Mesendoderm (in vitro differentiated cells): Measurements from ENCODE around the gene PIEZO2.
"Not testable (repeated sequence)": the region's sequence is repeated elsewhere in the genome, so short reads cannot be mapped to it uniquely, and the experiment has no call there.

Experiments used
- DNase-seq: peaks from one replicate; pipeline ENCODE4 v3.0.0; 2013
- H2AK5ac ChIP-seq: 2 replicates; pipeline ENCODE4 v1.6.1; 2013; ENCODE audit warnings: low read length, inconsistent platforms
- H2BK120ac ChIP-seq: 2 replicates; pipeline ENCODE4 v1.6.1; 2013; ENCODE audit warnings: low read depth, mild to moderate bottlenecking, low read length, moderate library complexity, mixed read lengths
- H2BK15ac ChIP-seq: replicated peaks from 2 replicates; pipeline ENCODE4 v1.6.1; 2013; ENCODE audit warnings: low read depth, mild to moderate bottlenecking, moderate library complexity
- H2BK5ac ChIP-seq: 2 replicates; pipeline ENCODE4 v1.6.1; 2013; ENCODE audit warnings: low read length, inconsistent platforms
- H3K18ac ChIP-seq: 2 replicates; pipeline ENCODE4 v1.6.1; 2013; ENCODE audit warnings: mild to moderate bottlenecking, low read length, mixed read lengths
- H3K23ac ChIP-seq: one replicate; pipeline ENCODE4 v1.6.1; 2013; ENCODE audit warnings: low read length
- H3K27ac ChIP-seq: 2 replicates; pipeline ENCODE4 v1.5.1; 2013; ENCODE audit warnings: low read depth, mild to moderate bottlenecking, inconsistent platforms, low read length, moderate library complexity
- H3K27me3 ChIP-seq: 2 replicates; pipeline ENCODE4 v1.6.1; 2013; ENCODE audit warnings: low read length, control low read depth, mild to moderate bottlenecking, inconsistent platforms; ENCODE audit not compliant: insufficient read depth, poor library complexity
- H3K36me3 ChIP-seq: 2 replicates; pipeline ENCODE4 v1.6.1; 2013; ENCODE audit warnings: low read length, inconsistent platforms; ENCODE audit not compliant: control insufficient read depth, insufficient read depth
- H3K4ac ChIP-seq: one replicate; pipeline ENCODE4 v1.6.1; 2013; ENCODE audit warnings: low read depth, mild to moderate bottlenecking, low read length, moderate library complexity
- H3K4me1 ChIP-seq: 2 replicates; pipeline ENCODE4 v1.6.1; 2013; ENCODE audit warnings: low read depth, low read length, inconsistent platforms; ENCODE audit not compliant: control insufficient read depth
- H3K4me2 ChIP-seq: 2 replicates; pipeline ENCODE4 v1.6.1; 2013; ENCODE audit warnings: low read length
- H3K4me3 ChIP-seq: 2 replicates; pipeline ENCODE4 v1.5.1; 2013; ENCODE audit warnings: mild to moderate bottlenecking, low read length
- H3K56ac ChIP-seq: one replicate; pipeline ENCODE4 v1.6.1; 2013; ENCODE audit warnings: low read length
- H3K79me1 ChIP-seq: 2 replicates; pipeline ENCODE4 v1.6.1; 2013; ENCODE audit warnings: low read length, inconsistent platforms
- H3K79me2 ChIP-seq: 2 replicates; pipeline ENCODE4 v1.6.1; 2013; ENCODE audit warnings: mild to moderate bottlenecking, low read length; ENCODE audit not compliant: control insufficient read depth, insufficient read depth
- H3K9ac ChIP-seq: 2 replicates; pipeline ENCODE4 v1.6.1; 2013; ENCODE audit warnings: low read length, inconsistent platforms
- H4K5ac ChIP-seq: one replicate; pipeline ENCODE4 v1.6.1; 2013; ENCODE audit warnings: low read length
- H4K8ac ChIP-seq: one replicate; pipeline ENCODE4 v1.6.1; 2013; ENCODE audit warnings: low read depth, mild to moderate bottlenecking, control low read depth, low read length, moderate library complexity
- WGBS: extraction: QIAGEN DNeasy Blood & Tissue Kit; methylation state at CpG from one replicate; pipeline ENCODE4 v1.1.7; 2013; ENCODE audit warnings: low lambda C conversion rate, missing lambda C conversion rate; ENCODE audit not compliant: insufficient coverage; ENCODE audit errors: extremely low coverage; 5-methylcytosine and 5-hydroxymethylcytosine counted together

Gene PIEZO2

GRCh38 chr18:10660179-10660884 lies 489.0 kb downstream of the PIEZO2 start:
- Histone ChIP-seq H2BK120ac (no peak overlapping the region), H2AK5ac (no peak overlapping the region), H3K36me3 (no peaks in the 10 kb centered on the region), H3K79me2 (no peaks in the 10 kb centered on the region), H3K9ac (no peak overlapping the region), H3K4ac (no peak overlapping the region), H3K4me2 (no peak overlapping the region), H3K79me1 (no peaks in the 10 kb centered on the region), H3K4me3 (no peak overlapping the region), H3K23ac (no peak overlapping the region), H3K18ac (no peak overlapping the region), H2BK15ac (no peak overlapping the region), H3K27me3 (no peaks in the 10 kb centered on the region), H3K4me1 (peaks cover 8% of the 10 kb centered on the region), H4K8ac (no peak overlapping the region), H2BK5ac (no peak overlapping the region), H3K27ac (no peak overlapping the region), H4K5ac (no peak overlapping the region), H3K56ac (no peak overlapping the region)
- WGBS = no CpG with 5 or more reads among the region's 13 CpGs
- DNase-seq = no peak

GRCh38 chr18:10659594-10659993 lies 489.8 kb downstream of the PIEZO2 start:
- Histone ChIP-seq H4K8ac (no peak overlapping the region), H2BK5ac (no peak overlapping the region), H3K79me1 (no peaks in the 10 kb centered on the region), H2BK15ac (no peak overlapping the region), H3K4me1 (peaks cover 8% of the 10 kb centered on the region), H3K4me3 (no peak overlapping the region), H3K4me2 (no peak overlapping the region), H2BK120ac (no peak overlapping the region), H3K23ac (no peak overlapping the region), H3K27ac (no peak overlapping the region), H3K4ac (no peak overlapping the region), H4K5ac (no peak overlapping the region), H3K18ac (no peak overlapping the region), H3K36me3 (no peaks in the 10 kb centered on the region), H3K9ac (no peak overlapping the region), H3K27me3 (no peaks in the 10 kb centered on the region), H3K79me2 (no peaks in the 10 kb centered on the region), H2AK5ac (no peak overlapping the region), H3K56ac (no peak overlapping the region)
- no peak for DNase-seq
- no CpG with 5 or more reads among the region's 5 CpGs for WGBS

- Histone ChIP-seq H3K36me3 (no peaks in the 10 kb centered on the region), H2BK5ac (no peak overlapping the region), H3K27me3 (no peaks in the 10 kb centered on the region), H3K79me1 (no peaks in the 10 kb centered on the region), H3K4me3 (no peak overlapping the region), H3K4ac (no peak overlapping the region), H4K8ac (no peak overlapping the region), H2AK5ac (no peak overlapping the region), H2BK120ac (no peak overlapping the region), H3K23ac (no peak overlapping the region), H3K18ac (no peak overlapping the region), H4K5ac (no peak overlapping the region), H3K4me2 (no peak overlapping the region), H3K9ac (no peak overlapping the region), H3K79me2 (no peaks in the 10 kb centered on the region), H2BK15ac (no peak overlapping the region), H3K27ac (no peak overlapping the region), H3K56ac (no peak overlapping the region), H3K4me1 (peaks cover 8% of the 10 kb centered on the region)
- WGBS = no CpG with 5 or more reads among the region's 5 CpGs
- DNase-seq = peak; percentile 55
Measured at GRCh38 chr18:10659000-10659399, 490.4 kb downstream of the PIEZO2 start.

GRCh38 chr18:10644003-10644402 lies 505.4 kb downstream of the PIEZO2 start:
- not testable (repeated sequence) for H3K4me2 ChIP-seq, H4K8ac ChIP-seq, H3K56ac ChIP-seq, H2BK120ac ChIP-seq, H3K79me1 ChIP-seq, H3K27me3 ChIP-seq, H3K36me3 ChIP-seq, DNase-seq, H3K4me3 ChIP-seq, H3K4me1 ChIP-seq, H3K4ac ChIP-seq, H3K23ac ChIP-seq, H4K5ac ChIP-seq, H3K27ac ChIP-seq, H3K79me2 ChIP-seq, H3K9ac ChIP-seq, H2AK5ac ChIP-seq, H2BK5ac ChIP-seq, H2BK15ac ChIP-seq, H3K18ac ChIP-seq
- WGBS = no CpG with 5 or more reads among the region's 5 CpGs

GRCh38 chr18:10642915-10643524 lies 506.3 kb downstream of the PIEZO2 start:
- no CpG with 5 or more reads among the region's 5 CpGs for WGBS

GRCh38 chr18:10638539-10638885 lies 510.9 kb downstream of the PIEZO2 start:
- H3K79me2 ChIP-seq, H3K4ac ChIP-seq, H3K4me1 ChIP-seq, H4K5ac ChIP-seq, H3K36me3 ChIP-seq, H3K27ac ChIP-seq, H3K79me1 ChIP-seq, H4K8ac ChIP-seq, H2BK15ac ChIP-seq, H2BK120ac ChIP-seq, H2BK5ac ChIP-seq, H2AK5ac ChIP-seq, H3K4me3 ChIP-seq, H3K9ac ChIP-seq, H3K23ac ChIP-seq, H3K27me3 ChIP-seq, H3K56ac ChIP-seq, H3K18ac ChIP-seq, DNase-seq, H3K4me2 ChIP-seq: not testable (repeated sequence)
- no CpG with 5 or more reads among the region's 6 CpGs for WGBS

More at GRCh38 chr18:10642915-10643524, 506.3 kb downstream of the PIEZO2 start:
- H2AK5ac ChIP-seq, DNase-seq, H4K8ac ChIP-seq, H3K4me3 ChIP-seq, H2BK15ac ChIP-seq, H3K79me2 ChIP-seq, H3K27ac ChIP-seq, H3K36me3 ChIP-seq, H3K27me3 ChIP-seq, H3K23ac ChIP-seq, H2BK5ac ChIP-seq, H3K56ac ChIP-seq, H3K4me1 ChIP-seq, H4K5ac ChIP-seq, H3K18ac ChIP-seq, H3K9ac ChIP-seq, H2BK120ac ChIP-seq, H3K79me1 ChIP-seq, H3K4ac ChIP-seq, H3K4me2 ChIP-seq: not testable (repeated sequence)
